HG03175 (cell line): ENCODE data around the gene AGBL4.

Experiments
- ATAC-seq: cut with Tn5 transposase; IDR thresholded peaks from one replicate; pipeline ENCODE4 v1.9.1; 2021; ENCODE audit warnings: mild to moderate bottlenecking, moderate library complexity; ENCODE audit not compliant: unreplicated experiment

The AGBL4 gene

DNA sequence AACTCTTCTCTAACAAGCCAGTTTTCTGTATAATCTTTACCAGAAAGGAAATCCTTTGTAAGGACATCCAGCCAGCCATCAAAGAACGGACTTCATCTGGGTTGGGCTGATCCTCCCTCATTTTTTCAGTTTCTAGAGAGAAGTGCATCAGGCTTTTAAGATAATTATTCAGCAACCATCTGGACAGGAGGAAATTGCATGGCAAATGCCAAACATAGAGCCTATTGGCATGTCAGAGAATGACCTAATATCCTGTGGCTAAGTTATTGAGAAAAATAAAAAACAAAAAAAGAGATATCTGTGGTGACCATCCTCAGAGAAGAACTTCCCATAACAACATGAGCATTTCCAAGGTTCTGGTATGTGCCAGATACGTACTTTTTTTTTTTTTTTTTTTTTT, 1172.1 kb downstream of the AGBL4 start:
- no peak for ATAC-seq

DNA sequence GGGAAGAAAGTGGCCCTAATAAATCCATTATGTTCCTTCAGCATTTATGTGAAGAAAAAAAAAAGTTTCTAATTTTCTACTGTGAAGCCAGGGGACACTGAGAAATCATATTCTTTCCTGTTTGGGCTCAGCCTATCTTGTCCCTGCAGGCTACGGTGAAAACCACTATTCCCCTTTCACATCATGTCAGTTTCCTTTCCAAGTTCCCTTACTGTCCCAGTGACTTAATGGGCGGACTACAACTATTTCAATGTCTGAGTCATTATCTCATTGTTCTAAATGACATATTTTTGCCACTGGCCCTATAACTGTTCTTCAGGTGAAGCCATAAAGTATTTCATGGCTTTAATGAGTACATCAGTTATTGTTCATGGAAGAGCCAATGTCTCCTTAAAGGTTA, 1175.7 kb downstream of the AGBL4 start:
- ATAC-seq, result no peak

DNA sequence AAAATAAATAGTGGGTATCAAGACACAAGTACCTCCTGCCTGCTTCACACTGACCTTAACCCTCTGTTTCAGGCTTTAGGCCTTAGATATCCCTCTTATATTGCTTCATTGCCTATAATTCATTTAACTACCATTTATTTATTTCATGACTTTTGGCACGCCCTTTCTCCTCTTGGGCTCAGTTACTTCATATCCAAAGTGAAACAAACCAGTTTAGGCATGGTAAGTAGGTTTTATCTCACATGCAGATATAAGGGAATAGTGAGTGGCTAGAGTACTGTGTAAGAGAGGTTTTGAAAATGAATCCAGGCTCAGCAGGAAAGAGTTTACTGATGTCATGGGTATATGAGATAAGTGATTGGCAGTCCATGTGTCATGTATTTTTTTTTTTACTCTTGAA, 1177.3 kb downstream of the AGBL4 start:
- ATAC-seq, result no peak

DNA sequence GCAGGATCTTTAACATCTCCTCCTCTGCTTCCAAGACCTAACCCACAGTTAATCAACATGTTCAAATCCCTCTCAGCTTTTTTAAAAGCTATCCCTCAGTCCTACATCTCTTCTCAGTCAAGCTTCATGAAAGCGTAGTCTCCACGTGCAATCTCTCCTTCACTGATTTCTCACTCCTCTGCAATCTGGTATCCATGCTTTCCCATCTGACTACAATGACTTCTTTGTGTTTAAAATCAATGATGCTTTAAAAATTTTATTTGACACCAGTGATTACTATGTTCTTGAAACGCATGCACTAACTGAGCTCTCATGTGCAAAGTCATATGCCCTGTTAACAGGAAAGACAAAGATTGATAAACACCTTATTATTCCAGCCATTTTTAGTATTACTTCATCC, 1179.6 kb downstream of the AGBL4 start:
- no peak for ATAC-seq

GRCh38 chr1:48841966-48842365, 1181.8 kb downstream of the AGBL4 start:
- ATAC-seq, result no peak

GRCh38 chr1:48841461-48841860, 1182.3 kb downstream of the AGBL4 start:
- no peak for ATAC-seq

GRCh38 chr1:48831120-48831978, 1192.4 kb downstream of the AGBL4 start:
- ATAC-seq, result no peak

DNA sequence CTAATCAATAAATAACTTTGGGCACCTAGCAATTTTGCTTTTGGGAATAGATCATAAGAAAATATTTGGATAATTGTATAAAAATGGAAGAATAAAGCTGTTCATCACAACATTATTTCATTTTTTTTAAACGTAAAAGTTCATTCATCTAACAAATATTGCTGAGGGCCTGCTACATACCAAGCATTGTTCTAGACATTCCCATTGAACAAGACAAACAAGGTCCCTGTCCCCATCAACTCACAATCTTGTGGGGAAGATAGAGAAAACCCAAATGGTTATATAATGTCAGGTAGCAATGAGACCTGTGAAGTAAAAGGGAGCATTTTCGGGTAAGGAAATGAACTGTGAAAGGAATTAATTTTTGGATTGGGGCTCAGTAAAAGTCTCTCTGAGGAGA, 1193.0 kb downstream of the AGBL4 start:
- no peak for ATAC-seq

DNA sequence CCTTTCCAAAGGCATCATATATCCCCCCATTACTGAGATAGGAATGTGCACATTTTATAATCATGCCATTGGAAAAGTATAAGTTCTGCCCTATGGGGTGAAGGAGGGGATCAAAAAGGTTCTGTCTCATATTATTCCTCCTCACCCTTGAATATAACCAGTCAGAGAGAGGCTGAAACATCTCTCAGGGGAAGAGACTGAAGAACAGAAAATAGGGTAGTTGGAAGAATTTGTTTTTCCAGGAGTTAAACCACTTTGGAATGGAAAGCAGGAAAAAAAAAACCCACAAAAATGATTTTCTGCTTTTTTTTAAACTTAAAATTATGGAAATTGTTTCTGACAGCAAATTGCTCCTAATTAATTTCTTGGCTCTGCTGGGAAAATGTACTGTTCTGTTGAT, 1194.3 kb downstream of the AGBL4 start:
- no peak for ATAC-seq

- ATAC-seq, result peak; percentile 70
Measured at GRCh38 chr1:48823168-48823567, 1200.6 kb downstream of the AGBL4 start.

DNA sequence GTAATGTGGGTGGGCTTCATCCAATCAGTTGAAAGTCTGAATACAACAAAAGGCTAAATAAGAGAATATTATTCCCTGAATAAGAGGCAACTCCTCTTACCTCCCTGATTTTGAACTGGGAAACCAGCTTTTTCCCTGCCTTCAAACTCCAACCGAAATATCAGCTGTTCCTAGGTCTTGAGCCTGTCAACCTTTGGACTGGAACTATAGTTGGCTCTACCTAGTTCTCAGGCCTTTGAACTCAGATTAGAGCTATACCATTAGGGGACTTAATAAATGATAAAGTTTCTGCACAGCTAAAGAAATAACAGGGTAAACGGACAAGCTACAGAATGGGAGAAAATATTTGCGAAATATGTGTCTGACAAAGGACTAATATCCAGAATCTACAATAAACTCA, 1203.3 kb downstream of the AGBL4 start:
- ATAC-seq, result no peak

DNA sequence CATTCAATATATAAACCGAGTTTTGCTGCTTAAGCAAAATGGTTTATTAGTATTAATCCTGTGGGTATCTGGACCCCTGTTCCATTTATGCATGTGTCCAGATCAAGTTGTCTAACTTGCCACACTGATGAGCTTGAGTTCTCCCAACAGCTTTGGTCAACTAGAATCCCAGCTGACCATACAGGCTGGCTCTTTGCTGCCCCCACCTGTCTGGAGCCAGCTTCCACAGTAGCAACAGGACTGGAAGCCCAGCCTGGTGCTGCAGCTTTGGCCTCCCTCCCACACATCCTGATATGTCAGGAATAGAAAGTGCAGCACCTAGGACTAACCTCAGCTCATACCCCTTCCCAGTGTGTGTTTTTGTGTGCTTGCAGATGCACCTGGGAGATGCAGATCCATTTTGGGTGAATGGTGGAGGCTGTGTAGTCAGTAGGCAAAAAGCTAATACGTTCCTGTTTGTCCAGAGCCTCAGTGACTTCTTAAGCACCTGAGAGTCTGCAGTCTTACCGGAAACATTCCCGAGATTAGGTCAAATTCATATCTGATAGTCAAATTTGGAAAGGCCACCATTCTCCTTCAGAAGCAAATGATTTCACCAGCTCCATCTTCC, 1206.1 kb downstream of the AGBL4 start:
- peak; percentile 87 for ATAC-seq

GRCh38 chr1:48810740-48811139, 1213.0 kb downstream of the AGBL4 start:
- ATAC-seq, result no peak

GRCh38 chr1:48808496-48808895, 1215.3 kb downstream of the AGBL4 start:
- ATAC-seq, result no peak

DNA sequence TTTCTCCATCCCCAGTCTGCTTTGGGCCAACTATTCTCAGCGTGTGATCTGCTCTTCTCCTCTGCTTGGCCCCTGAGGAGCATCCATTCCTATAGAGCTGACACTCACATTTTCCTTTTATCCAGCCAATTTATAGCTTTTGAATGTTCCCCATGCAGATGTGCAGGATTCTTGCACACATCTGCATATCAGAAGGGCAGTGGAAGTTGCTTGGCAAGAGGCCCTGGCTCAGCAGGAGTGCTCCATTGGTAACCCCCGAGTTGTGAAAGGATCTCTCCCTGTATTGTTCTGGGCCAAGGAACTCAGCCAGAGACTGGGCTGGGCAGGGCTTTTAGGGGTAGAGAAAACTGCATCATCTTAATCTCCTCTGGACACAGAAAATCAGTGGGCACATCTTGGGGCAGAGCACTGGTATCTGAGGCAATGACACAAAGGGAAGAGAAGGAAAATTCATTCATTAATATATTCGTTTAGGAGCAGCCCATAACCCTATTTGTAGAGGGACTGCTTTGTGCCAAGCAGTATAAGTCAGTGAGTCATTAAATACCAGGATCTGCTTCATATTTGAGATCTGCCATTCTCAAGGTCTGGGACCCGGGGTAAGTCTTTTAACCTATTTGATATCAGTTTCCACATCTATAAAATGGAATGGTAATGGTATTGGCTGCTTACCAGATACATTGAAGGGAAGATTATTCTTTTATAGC, 1216.0 kb downstream of the AGBL4 start:
- no peak for ATAC-seq

DNA sequence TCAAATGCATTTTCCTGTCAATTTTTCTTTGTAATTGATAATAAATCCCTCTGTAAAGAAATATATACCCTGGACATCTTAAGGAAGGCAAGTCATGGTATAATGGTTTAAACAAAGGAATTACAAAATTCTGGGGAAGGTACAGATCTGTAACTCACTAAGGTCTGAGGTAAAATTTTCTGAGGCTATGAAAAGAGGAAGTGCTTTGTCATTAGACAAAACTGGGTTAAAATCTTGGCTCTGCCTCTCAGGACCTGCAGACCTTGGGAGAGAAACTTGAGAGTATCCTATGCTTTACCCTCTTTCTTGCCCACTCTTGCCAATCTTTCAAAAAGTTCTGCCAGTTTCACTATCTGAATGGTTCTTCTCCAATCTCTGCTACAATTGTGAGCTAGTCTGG, 1220.3 kb downstream of the AGBL4 start:
- ATAC-seq, result no peak

DNA sequence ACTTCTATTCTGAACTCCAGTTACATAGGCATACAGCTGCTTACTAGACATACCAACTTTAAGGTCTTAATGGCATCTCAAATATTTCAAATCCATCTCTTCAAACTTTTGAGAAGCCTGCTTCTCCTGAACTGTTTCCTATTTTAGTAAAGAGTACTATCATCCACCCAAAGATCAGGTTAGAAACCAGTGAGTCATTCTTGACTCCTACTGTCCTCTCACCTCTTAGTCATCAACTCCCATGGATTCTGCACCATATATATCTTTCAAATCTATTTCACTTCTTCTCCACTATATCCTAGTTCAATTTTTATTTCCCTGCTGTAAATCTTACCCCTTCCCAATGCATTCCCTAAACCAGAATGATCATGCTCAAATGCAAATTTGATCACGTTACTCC, 1228.9 kb downstream of the AGBL4 start:
- ATAC-seq, result no peak

- peak; percentile 82 for ATAC-seq
Measured at GRCh38 chr1:48793863-48794262, 1229.9 kb downstream of the AGBL4 start.

GRCh38 chr1:48792961-48793360, 1230.8 kb downstream of the AGBL4 start:
- ATAC-seq, result no peak

GRCh38 chr1:48790397-48790796, 1233.4 kb downstream of the AGBL4 start:
- peak; percentile 56 for ATAC-seq

- ATAC-seq, result peak; percentile 16
Measured at GRCh38 chr1:48789903-48790302, 1233.9 kb downstream of the AGBL4 start.

DNA sequence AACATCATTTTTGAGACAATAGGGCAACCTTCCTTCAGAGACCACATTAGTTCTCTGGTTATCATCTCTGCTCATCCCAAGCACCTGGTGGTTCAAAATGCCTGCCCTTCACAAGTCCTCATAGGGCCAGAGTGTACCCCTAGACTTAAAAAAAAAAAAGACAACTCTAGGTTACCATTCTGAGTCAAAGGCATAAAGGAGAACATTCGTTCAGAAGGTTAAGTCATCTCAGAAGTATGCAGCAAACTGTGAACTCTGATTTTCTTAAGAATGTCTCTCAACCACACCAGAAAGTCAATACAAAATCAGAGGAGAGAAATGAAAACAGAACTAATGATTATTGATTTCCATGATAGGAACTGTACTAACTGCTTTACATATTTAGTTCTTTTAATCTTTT, 1237.9 kb downstream of the AGBL4 start:
- no peak for ATAC-seq
